Measurements from ENCODE around the gene PRR19.

- TF ChIP-seq POLR2A (IDR thresholded peaks at IDR 0.05; ENCODE audit: low read length) (no peak), GATA1 (IDR thresholded peaks at IDR 0.05; ENCODE audit: low read depth, low read length) (no peak)
Observed at GRCh38 chr19:42253245-42254088, 48.5 kb upstream of the PRR19 start.
